Activated naive CD8-positive, alpha-beta T cell treated with anti-CD3 and anti-CD28 coated beads, Interleukin-2, amount 50 U/mL, for 16 hours (primary cell): ENCODE measurements around the gene LINC01488.

ENCODE experiments used
- DNase-seq: peaks from one replicate; pipeline ENCODE4 v3.0.0-alpha.2; 2020; ENCODE audit warnings: low read depth, low spot score

The LINC01488 gene

GRCh38 chr11:69481393-69481844, at the start of gene LINC01488:
LINC01488 (plus strand) TSS chr11:69481663.
- DNase-seq = no peak

- no peak for DNase-seq
Measured at GRCh38 chr11:69431893-69432738, 49.3 kb upstream of the LINC01488 start.

GRCh38 chr11:69433741-69434140, 47.7 kb upstream of the LINC01488 start:
- no peak for DNase-seq

- no peak for DNase-seq
Measured at GRCh38 chr11:69434471-69434931, 47.0 kb upstream of the LINC01488 start.

GRCh38 chr11:69435161-69435986, 46.1 kb upstream of the LINC01488 start:
- DNase-seq = no peak

- no peak for DNase-seq
Measured at GRCh38 chr11:69436041-69436982, 45.2 kb upstream of the LINC01488 start.

- DNase-seq = no peak
Measured at GRCh38 chr11:69437001-69437875, 44.2 kb upstream of the LINC01488 start.

- no peak for DNase-seq
Measured at GRCh38 chr11:69437876-69438205, 43.6 kb upstream of the LINC01488 start.

GRCh38 chr11:69438286-69438920, 43.1 kb upstream of the LINC01488 start:
- DNase-seq = no peak

- no peak for DNase-seq
Measured at GRCh38 chr11:69439127-69439526, 42.3 kb upstream of the LINC01488 start.

GRCh38 chr11:69439651-69440464, 41.6 kb upstream of the LINC01488 start:
- DNase-seq = no peak

- DNase-seq = no peak
Measured at GRCh38 chr11:69440876-69441275, 40.6 kb upstream of the LINC01488 start.

GRCh38 chr11:69442012-69442806, 39.3 kb upstream of the LINC01488 start:
- no peak for DNase-seq

- no peak for DNase-seq
Measured at GRCh38 chr11:69442807-69443137, 38.7 kb upstream of the LINC01488 start.

- DNase-seq = peak; percentile 50
Measured at GRCh38 chr11:69443138-69443967, 38.1 kb upstream of the LINC01488 start.

- no peak for DNase-seq
Measured at GRCh38 chr11:69443968-69444364, 37.5 kb upstream of the LINC01488 start.

GRCh38 chr11:69444381-69445130, 36.9 kb upstream of the LINC01488 start:
- no peak for DNase-seq
